GM19468 (cell line): ENCODE data around the gene ZSCAN16.

ENCODE experiments used
- ATAC-seq: cut with Tn5 transposase; IDR thresholded peaks from one replicate; pipeline ENCODE4 v1.9.1; 2021; ENCODE audit warnings: mild to moderate bottlenecking, moderate library complexity, moderate number of reproducible peaks; ENCODE audit not compliant: unreplicated experiment; ENCODE audit errors: extremely low read depth

Gene ZSCAN16

GRCh38 chr6:28165563-28165962, 41.2 kb downstream of the ZSCAN16 start:
- ATAC-seq, result no peak

DNA sequence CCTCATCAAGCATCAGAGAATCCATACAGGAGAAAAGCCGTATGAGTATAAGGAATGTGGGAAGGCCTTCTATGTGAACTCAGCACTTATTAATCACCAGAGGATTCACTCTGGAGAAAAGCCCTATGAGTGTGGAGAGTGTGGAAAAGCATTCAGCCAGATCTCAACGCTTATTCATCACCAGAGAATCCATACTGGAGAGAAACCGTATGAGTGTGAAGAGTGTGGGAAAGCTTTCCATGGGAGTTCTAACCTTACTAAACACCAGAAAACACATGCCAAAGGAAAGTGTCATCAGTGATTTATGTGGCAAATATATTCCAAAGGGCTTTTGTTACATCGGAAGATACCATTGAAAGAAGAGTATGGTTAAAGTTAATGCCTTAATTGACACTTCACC, 42.7 kb downstream of the ZSCAN16 start:
- no peak for ATAC-seq

DNA sequence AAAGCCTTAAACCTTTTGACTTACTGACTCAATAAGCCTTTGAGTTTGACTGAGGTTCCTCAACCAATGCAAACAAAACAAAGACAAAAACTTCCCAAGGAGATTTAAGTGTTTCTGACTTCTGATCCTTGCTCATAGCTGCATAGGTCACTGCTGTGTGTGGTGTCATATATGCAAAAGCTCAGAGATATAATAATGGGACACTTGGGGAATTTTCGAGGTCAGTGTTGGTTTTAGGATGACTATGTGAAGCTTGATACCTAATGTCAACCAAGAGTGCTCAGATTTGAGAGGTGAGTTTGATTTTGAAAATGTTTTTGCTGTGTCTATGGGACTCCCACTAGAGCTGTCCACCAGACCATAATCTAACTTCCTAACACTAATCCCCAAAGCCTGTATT, 43.5 kb downstream of the ZSCAN16 start:
- ATAC-seq, result no peak

DNA sequence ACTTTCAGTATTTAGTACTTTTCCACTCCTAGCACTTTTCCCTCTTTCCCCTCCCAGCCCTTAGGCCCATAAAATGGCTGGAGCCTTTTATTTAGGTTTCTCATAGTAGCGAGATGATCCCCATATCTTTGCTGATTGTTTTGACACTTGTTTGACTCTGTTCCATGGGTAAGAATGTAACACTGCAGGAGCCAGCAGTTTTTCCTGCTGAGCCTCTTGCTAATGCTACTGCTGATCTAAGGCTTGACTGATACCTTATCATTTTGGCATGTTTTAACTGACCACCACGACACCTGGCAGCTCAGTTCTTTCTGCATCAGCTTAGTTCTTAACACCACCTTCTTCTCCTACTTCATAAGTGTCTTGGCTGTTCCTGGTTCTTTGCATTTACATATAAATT, 46.9 kb downstream of the ZSCAN16 start:
- ATAC-seq, result no peak

DNA sequence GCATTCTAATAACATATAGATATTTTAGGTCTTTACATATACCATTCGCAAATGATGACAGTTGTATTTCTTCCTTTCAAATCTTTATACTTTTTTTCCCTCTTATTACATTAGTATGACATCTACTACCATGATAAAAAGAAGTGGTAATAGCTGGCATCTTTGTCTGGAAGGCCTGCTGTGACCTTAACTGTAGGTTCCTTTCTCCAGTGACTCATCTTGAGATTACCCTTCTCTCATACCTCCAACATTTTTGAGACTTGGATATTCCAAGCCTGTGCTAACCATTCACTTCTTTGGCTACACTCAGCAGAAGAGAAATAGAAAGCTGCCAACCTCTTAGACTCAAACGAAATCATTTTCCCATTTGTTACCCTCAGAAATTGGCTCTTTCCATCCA, 47.6 kb downstream of the ZSCAN16 start:
- no peak for ATAC-seq

DNA sequence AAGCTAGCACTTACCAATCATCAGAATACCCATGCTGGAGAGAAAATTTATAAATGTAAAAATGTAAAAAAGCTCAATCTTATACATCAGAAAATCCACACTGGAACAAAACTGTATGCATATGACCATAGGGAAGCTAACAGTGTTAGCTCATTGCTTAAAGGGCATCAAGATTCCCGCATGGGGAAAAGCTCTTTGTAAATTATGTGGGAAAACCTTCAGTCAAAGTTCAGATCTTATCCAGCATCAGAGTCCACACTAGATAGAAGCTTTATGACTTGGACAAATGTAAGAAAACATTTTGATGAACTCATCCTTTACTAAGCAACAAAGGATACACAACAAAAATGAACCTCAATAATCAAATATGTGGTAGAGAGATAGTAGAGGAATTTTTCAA, 52.0 kb downstream of the ZSCAN16 start:
- ATAC-seq, result no peak
